Measurements from ENCODE around the gene TIGD1. TPM values are rescaled to one million over a fixed set of nuclear protein-coding genes. Genes with fewer than 3 reads are reported as not detected.

Gene TIGD1
- polyA plus RNA-seq, 1 of the 3 experiments (the other 2 are of a cell fraction), result 4.6 TPM

DNA sequence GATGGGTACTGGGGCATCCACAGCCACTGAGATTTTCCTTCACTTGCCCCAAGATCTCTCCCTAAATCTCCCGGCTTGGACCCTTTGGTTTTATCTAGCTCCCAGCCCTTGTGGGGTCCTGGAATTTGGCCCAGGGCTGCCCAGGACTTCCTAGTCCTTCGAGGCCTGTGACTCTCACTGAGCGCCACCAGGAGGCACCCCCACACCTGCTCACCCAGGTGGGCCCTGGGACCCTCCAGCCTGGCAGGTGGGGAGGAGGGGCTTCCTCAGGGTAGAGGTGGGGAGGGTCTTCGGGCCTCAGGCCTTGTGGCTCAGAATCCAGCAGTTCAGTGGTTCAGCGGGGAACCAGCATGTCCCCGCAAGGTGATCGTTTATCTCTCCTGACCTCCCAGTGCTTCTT is 42.1 kb downstream of the TIGD1 start:
- 51% methylated on average over 2 of the region's 7 CpGs for WGBS (ENCODE audit: low lambda C conversion rate)
- no peaks in the 10 kb centered on the region for H4K20me1 ChIP-seq (ENCODE audit: insufficient read depth)
- H3K9me3 ChIP-seq, result no peaks in the 10 kb centered on the region
- no peak for DNase-seq
- no peaks in the 10 kb centered on the region for H3F3A ChIP-seq (replicated peaks; ENCODE audit: insufficient read depth)
- H3K27me3 ChIP-seq (ENCODE audit: insufficient read depth), result peaks cover 32% of the 10 kb centered on the region
- peaks cover 0 to 41% of the 10 kb centered on the region in 2 experiments; a peak in 1 of 4 replicates for H3K4me1 ChIP-seq (ENCODE audit: control insufficient read depth in 1 of 2, insufficient read depth in 2 of 2, low read depth in 1 of 2, low read length in 1 of 2)
- no peaks in the 10 kb centered on the region for H3K9me2 ChIP-seq
- TF ChIP-seq PBX3 (IDR thresholded peaks at IDR 0.05), result no peak
- TF ChIP-seq GATA2 (CRISPR knock-in tag; IDR thresholded peaks at IDR 0.05), result no peak
- TF ChIP-seq TEAD4 (IDR thresholded peaks at IDR 0.05; ENCODE audit: borderline replicate concordance, insufficient read depth), result no peak
- TF ChIP-seq SIN3A (IDR thresholded peaks at IDR 0.05; ENCODE audit: borderline replicate concordance, low read depth, low read length), result no peak
- TF ChIP-seq YY1 (IDR thresholded peaks at IDR 0.05; ENCODE audit: low read depth), result no peak
- TF ChIP-seq, protein P1, sequence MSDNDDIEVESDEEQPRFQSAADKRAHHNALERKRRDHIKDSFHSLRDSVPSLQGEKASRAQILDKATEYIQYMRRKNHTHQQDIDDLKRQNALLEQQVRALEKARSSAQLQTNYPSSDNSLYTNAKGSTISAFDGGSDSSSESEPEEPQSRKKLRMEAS (IDR thresholded peaks at IDR 0.05; ENCODE audit: low read depth), result no peak
- TF ChIP-seq, protein P2, sequence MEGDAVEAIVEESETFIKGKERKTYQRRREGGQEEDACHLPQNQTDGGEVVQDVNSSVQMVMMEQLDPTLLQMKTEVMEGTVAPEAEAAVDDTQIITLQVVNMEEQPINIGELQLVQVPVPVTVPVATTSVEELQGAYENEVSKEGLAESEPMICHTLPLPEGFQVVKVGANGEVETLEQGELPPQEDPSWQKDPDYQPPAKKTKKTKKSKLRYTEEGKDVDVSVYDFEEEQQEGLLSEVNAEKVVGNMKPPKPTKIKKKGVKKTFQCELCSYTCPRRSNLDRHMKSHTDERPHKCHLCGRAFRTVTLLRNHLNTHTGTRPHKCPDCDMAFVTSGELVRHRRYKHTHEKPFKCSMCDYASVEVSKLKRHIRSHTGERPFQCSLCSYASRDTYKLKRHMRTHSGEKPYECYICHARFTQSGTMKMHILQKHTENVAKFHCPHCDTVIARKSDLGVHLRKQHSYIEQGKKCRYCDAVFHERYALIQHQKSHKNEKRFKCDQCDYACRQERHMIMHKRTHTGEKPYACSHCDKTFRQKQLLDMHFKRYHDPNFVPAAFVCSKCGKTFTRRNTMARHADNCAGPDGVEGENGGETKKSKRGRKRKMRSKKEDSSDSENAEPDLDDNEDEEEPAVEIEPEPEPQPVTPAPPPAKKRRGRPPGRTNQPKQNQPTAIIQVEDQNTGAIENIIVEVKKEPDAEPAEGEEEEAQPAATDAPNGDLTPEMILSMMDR (IDR thresholded peaks at IDR 0.05), result no peak
- no peak overlapping the region for H3K27ac ChIP-seq (ENCODE audit: low read depth in 2 of 2, low read length in 1 of 2)
- no peak overlapping the region for H3K9ac ChIP-seq
- no peak overlapping the region for H3K4me3 ChIP-seq (ENCODE audit: low read depth in 2 of 2, low read length in 1 of 2)
- no peaks in the 10 kb centered on the region for H3K79me2 ChIP-seq (ENCODE audit: insufficient read depth)
- H3K36me3 ChIP-seq (replicated peaks in 1 of 2; ENCODE audit: control insufficient read depth in 1 of 2, insufficient read depth in 2 of 2, low read length in 1 of 2), result no peaks in the 10 kb centered on the region
- CTCF ChIA-PET, result interaction anchor here (0.8 to 2.5 kb wide), 3 partner anchors 13 to 175 kb away, joined by 3 to 15 read pairs (median 4); partner anchors contain the start of gene PRSS56
- no peak overlapping the region for H2AFZ ChIP-seq (ENCODE audit: low read depth)
- POLR2A ChIA-PET, result no interaction called here
- H3K4me2 ChIP-seq, result no peak overlapping the region

GRCh38 chr2:232506709-232507108 is 43.6 kb downstream of the TIGD1 start:
- Histone ChIP-seq H3K27me3 (ENCODE audit: insufficient read depth) (peaks cover 30% of the 10 kb centered on the region), H3K9me3 (no peaks in the 10 kb centered on the region), H3K36me3 (replicated peaks in 1 of 2; ENCODE audit: control insufficient read depth in 1 of 2, insufficient read depth in 2 of 2, low read length in 1 of 2) (no peaks in the 10 kb centered on the region), H3K9me2 (no peaks in the 10 kb centered on the region), H3K4me2 (no peak overlapping the region), H3K79me2 (ENCODE audit: insufficient read depth) (no peaks in the 10 kb centered on the region), H3K9ac (no peak overlapping the region), H3K4me3 (ENCODE audit: low read depth in 2 of 2, low read length in 1 of 2) (no peak overlapping the region), H3K27ac (ENCODE audit: low read depth in 2 of 2, low read length in 1 of 2) (no peak overlapping the region), H4K20me1 (ENCODE audit: insufficient read depth) (no peaks in the 10 kb centered on the region), H3F3A (replicated peaks; ENCODE audit: insufficient read depth) (no peaks in the 10 kb centered on the region), H2AFZ (ENCODE audit: low read depth) (no peak overlapping the region), H3K4me1 (ENCODE audit: control insufficient read depth in 1 of 2, insufficient read depth in 2 of 2, low read depth in 1 of 2, low read length in 1 of 2) (peaks cover 0 to 45% of the 10 kb centered on the region in 2 experiments; a peak in 1 of 4 replicates)
- ChIA-PET POLR2A (no interaction called here), CTCF (interaction anchor here (3.1 kb wide), 1 partner anchor 15 kb away, joined by 11 read pairs; no protein-coding TSS in a partner anchor)
- TF ChIP-seq SIN3A (IDR thresholded peaks at IDR 0.05; ENCODE audit: borderline replicate concordance, low read depth, low read length) (no peak), TCF12 (IDR thresholded peaks at IDR 0.05) (no peak), RFX5 (IDR thresholded peaks at IDR 0.05; ENCODE audit: low read length) (no peak), USF2 (IDR thresholded peaks at IDR 0.05; ENCODE audit: borderline replicate concordance, low read depth, low read length) (no peak), TEAD4 (IDR thresholded peaks at IDR 0.05; ENCODE audit: borderline replicate concordance, insufficient read depth) (no peak), GABPA (IDR thresholded peaks at IDR 0.05; ENCODE audit: low read depth) (no peak), GATA2 (CRISPR knock-in tag; IDR thresholded peaks at IDR 0.05) (no peak)
- 74% methylated on average over 3 of the region's 4 CpGs for WGBS (ENCODE audit: low lambda C conversion rate)
- peak; percentile 70 for DNase-seq
